Measurements from ENCODE around the gene KCNH1. TPM values are rescaled to one million over a fixed set of nuclear protein-coding genes. Genes with fewer than 3 reads are reported as not detected.

Gene KCNH1
- total and polyA plus RNA-seq, 9 of the 15 experiments (the other 6 are each of a cell fraction or from before 2014, with no cell fraction given) = not detected

DNA sequence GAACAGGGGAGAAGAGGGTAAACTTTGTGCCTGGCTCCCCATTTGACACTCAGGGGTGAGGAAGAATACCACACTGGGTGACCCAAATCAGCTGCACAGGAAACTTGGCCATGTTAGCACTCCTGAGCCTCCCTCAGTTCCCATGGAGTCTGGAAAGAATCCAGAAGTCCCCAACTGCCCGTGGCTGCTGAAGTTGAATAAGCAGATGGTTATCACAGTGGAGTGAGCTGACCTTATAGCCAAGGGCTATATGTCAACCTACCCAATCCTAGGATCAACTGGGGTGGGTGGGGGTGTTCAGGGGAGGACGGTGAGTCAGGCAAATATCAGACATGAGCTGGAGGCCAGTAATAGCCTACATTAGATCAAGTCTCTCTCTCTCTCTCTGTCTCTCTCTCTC, 20.4 kb downstream of the KCNH1 start:
- POLR2A ChIA-PET = no interaction called here
- in situ Hi-C loops (cut with MboI) = no loop called here
- DNase-seq (ENCODE audit: extremely low read depth in 1 of 4, low spot score in 3 of 4) = no peak
- no TSS peak for BruUV-seq (replicated peaks)
- H3K4me3 ChIP-seq = no peak overlapping the region
- no peak overlapping the region for H2AFZ ChIP-seq (ENCODE audit: low read depth, low read length)
- H4K20me1 ChIP-seq (replicated peaks; ENCODE audit: control insufficient read depth, insufficient read depth, low read length) = 0 out of 2 replicates have a peak, but pooled peaks cover 3% of the 10 kb centered on the region
- no peak; the same call in 2 of the 3 replicates for ATAC-seq
- no peaks in the 10 kb centered on the region for H3K79me2 ChIP-seq (ENCODE audit: control insufficient read depth, insufficient read depth, low read length)
- WGBS (ENCODE audit: insufficient coverage, low coverage, missing lambda C conversion rate) = 0% methylated on average over 2 of the region's 2 CpGs
- H3K9me3 ChIP-seq (replicated peaks; ENCODE audit: control insufficient read depth, insufficient read depth, low read depth, low read length) = no peaks in the 10 kb centered on the region
- no peaks in the 10 kb centered on the region for H3K9me1 ChIP-seq (ENCODE audit: control insufficient read depth, insufficient read depth, low read length)
- no peak for TF ChIP-seq KAT7 (CRISPR knock-in tag; IDR thresholded peaks at IDR 0.05; ENCODE audit: borderline replicate concordance)
- TF ChIP-seq FOXA3 (CRISPR knock-in tag; conservative IDR thresholded peaks at IDR 0.05 in 1 of 2, IDR thresholded peaks at IDR 0.05 in 1 of 2) = no peak
- TF ChIP-seq, protein P1, sequence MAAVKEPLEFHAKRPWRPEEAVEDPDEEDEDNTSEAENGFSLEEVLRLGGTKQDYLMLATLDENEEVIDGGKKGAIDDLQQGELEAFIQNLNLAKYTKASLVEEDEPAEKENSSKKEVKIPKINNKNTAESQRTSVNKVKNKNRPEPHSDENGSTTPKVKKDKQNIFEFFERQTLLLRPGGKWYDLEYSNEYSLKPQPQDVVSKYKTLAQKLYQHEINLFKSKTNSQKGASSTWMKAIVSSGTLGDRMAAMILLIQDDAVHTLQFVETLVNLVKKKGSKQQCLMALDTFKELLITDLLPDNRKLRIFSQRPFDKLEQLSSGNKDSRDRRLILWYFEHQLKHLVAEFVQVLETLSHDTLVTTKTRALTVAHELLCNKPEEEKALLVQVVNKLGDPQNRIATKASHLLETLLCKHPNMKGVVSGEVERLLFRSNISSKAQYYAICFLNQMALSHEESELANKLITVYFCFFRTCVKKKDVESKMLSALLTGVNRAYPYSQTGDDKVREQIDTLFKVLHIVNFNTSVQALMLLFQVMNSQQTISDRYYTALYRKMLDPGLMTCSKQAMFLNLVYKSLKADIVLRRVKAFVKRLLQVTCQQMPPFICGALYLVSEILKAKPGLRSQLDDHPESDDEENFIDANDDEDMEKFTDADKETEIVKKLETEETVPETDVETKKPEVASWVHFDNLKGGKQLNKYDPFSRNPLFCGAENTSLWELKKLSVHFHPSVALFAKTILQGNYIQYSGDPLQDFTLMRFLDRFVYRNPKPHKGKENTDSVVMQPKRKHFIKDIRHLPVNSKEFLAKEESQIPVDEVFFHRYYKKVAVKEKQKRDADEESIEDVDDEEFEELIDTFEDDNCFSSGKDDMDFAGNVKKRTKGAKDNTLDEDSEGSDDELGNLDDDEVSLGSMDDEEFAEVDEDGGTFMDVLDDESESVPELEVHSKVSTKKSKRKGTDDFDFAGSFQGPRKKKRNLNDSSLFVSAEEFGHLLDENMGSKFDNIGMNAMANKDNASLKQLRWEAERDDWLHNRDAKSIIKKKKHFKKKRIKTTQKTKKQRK (IDR thresholded peaks at IDR 0.05; ENCODE audit: borderline replicate concordance, low read depth, low read length) = no peak
- TF ChIP-seq HCFC1 (IDR thresholded peaks at IDR 0.05; ENCODE audit: low read depth, low read length) = no peak
- TF ChIP-seq CXXC5 (CRISPR knock-in tag; IDR thresholded peaks at IDR 0.05) = no peak
- TF ChIP-seq SIRT6 (IDR thresholded peaks at IDR 0.05; ENCODE audit: low read depth, low read length) = no peak
- no peak for TF ChIP-seq MYC (IDR thresholded peaks at IDR 0.05; ENCODE audit: low read depth, low read length)
- no peak for TF ChIP-seq MYC (CRISPR knock-in tag; IDR thresholded peaks at IDR 0.05; ENCODE audit: borderline replicate concordance, low read depth)
- TF ChIP-seq HMG20B (CRISPR knock-in tag; IDR thresholded peaks at IDR 0.05) = no peak
- no peak for TF ChIP-seq ZNF316 (IDR thresholded peaks at IDR 0.05)
- TF ChIP-seq NELFE (IDR thresholded peaks at IDR 0.05; ENCODE audit: insufficient read depth, insufficient read length) = no peak
- TF ChIP-seq MCM7 (IDR thresholded peaks at IDR 0.05) = no peak
- TF ChIP-seq ZNF644 (tag; IDR thresholded peaks at IDR 0.05; ENCODE audit: low read depth) = no peak
- no peak for TF ChIP-seq BRD9 (IDR thresholded peaks at IDR 0.05; ENCODE audit: low read depth, partially characterized antibody)
- TF ChIP-seq NONO (IDR thresholded peaks at IDR 0.05; ENCODE audit: low read depth in 2 of 2, low read length in 1 of 2) = no peak
- no peak for TF ChIP-seq MTA3 (IDR thresholded peaks at IDR 0.05; ENCODE audit: borderline replicate concordance)
- no peak for TF ChIP-seq ZNF766 (CRISPR knock-in tag; conservative IDR thresholded peaks at IDR 0.05)
- TF ChIP-seq RBM15 (IDR thresholded peaks at IDR 0.05; ENCODE audit: insufficient read depth, low read length) = no peak
- TF ChIP-seq ILF3 (IDR thresholded peaks at IDR 0.05; ENCODE audit: borderline replicate concordance) = no peak
- TF ChIP-seq TAF9B (IDR thresholded peaks at IDR 0.05; ENCODE audit: partially characterized antibody) = no peak
- no peak for TF ChIP-seq HOMEZ (CRISPR knock-in tag; IDR thresholded peaks at IDR 0.05)
- H3K27ac ChIP-seq (ENCODE audit: extremely low read depth, low read depth, low read length) = no peak overlapping the region
- H3K9ac ChIP-seq (ENCODE audit: insufficient read depth in 1 of 2, low read depth in 2 of 2, low read length in 2 of 2) = no peak overlapping the region
- CTCF ChIA-PET (ENCODE audit: low intra/inter-chr PET ratio) = no interaction called here
- no peaks in the 10 kb centered on the region; a peak in 1 of 5 replicates for H3K4me1 ChIP-seq (replicated peaks in 1 of 2; ENCODE audit: control insufficient read depth in 2 of 2, insufficient read depth in 2 of 2, low read length in 2 of 2)
- no peak for FAIRE-seq
- intact Hi-C loops (cut with micrococcal nuclease) = no loop called here
- no peaks in the 10 kb centered on the region; a peak in 1 of 5 replicates for H3K27me3 ChIP-seq (ENCODE audit: control insufficient read depth in 2 of 2, insufficient read depth in 2 of 2, low read length in 2 of 2)
- no peaks in the 10 kb centered on the region for H3K36me3 ChIP-seq (ENCODE audit: control insufficient read depth, insufficient read depth, low read length)
- no peak overlapping the region for H3K4me2 ChIP-seq (ENCODE audit: insufficient read depth, low read length)
